GM23248 (cell line): ENCODE measurements around the gene RBM34.
"Not testable (repeated sequence)": the region's sequence is repeated elsewhere in the genome, so short reads cannot be mapped to it uniquely, and the experiment has no call there.

Source experiments
- EZH2 ChIP-seq: fragments of 200-600 bp; sonication (generic); IDR thresholded peaks from 2 replicates; pipeline ENCODE4 v1.6.1; 2018; ENCODE audit warnings: antibody characterized with exemption, mild to moderate bottlenecking; ENCODE audit not compliant: insufficient read depth, poor library complexity, severe bottlenecking
- EZH2phosphoT487 ChIP-seq: fragments of 200-600 bp; sonication (generic); IDR thresholded peaks from 2 replicates; pipeline ENCODE4 v1.6.1; 2018; ENCODE audit warnings: antibody characterized with exemption, moderate library complexity, mild to moderate bottlenecking, low read depth; ENCODE audit not compliant: insufficient read depth

DNA sequence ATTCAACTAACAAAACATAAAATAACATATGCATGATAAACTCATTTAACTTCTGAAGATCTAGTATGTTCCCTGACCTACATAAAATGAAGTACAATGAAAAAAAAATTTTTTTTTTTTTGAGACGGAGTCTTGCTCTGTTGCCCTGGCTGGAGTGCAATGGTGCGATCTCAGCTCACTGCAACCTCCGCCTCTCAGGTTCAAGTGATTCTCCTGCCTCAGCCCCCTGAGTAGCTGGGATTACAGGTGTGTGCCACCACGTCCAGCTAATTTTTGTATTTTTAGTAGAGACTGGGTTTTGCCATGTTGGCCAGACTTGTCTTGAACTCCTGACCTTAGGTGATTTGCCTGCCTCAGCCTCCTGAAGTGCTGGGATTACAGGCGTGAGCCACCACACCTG, 41.4 kb upstream of the RBM34 start:
- not testable (repeated sequence) for TF ChIP-seq EZH2phosphoT487, EZH2
